ENCODE measurements around the gene DEPDC4. TPM values are rescaled to one million over a fixed set of nuclear protein-coding genes. Genes with fewer than 3 reads are reported as not detected.
A peak's percentile ranks its signal among the peaks of the same experiment; 100 is the strongest.

The DEPDC4 gene
- total and polyA plus RNA-seq, 2 experiments from 2014 or later, result 2.2 to 9.4 TPM

DNA sequence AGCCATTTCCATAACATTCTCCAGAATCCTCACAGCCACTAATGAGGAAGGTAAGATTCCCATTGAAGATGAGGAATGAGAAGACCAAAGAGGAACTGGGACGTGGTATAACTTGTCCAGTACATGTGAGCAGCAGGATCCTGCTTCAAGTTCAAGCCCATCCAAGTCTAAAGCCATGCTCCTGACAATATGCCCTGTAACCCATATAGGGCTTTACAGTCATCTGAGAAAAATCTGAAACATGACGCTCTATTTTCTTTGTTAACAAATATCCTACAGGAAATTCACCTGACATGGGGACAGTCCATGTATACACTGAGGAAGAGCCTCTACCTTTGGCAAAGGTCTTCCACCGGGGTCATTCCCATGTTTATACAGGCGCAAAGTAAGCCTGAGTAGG is 69.4 kb downstream of the DEPDC4 start:
- Histone ChIP-seq H3K4me1 (ENCODE audit: insufficient read depth) (peaks cover 18% of the 10 kb centered on the region), H3K27me3 (ENCODE audit: insufficient read depth) (no peaks in the 10 kb centered on the region), H3K4me3 (no peak overlapping the region), H3K27ac (ENCODE audit: low read depth) (no peak overlapping the region), H3K36me3 (ENCODE audit: insufficient read depth) (no peaks in the 10 kb centered on the region; the same call in 1 of the 2 replicates), H3K79me2 (replicated peaks; ENCODE audit: insufficient read depth) (peaks cover 21% of the 10 kb centered on the region), H2AFZ (no peak overlapping the region), H3K9me2 (ENCODE audit: insufficient read depth) (no peaks in the 10 kb centered on the region), H4K20me1 (replicated peaks; ENCODE audit: insufficient read depth) (no peaks in the 10 kb centered on the region; the same call in 1 of the 2 replicates), H3K4me2 (no peak overlapping the region), H3F3A (replicated peaks; ENCODE audit: low read depth) (peaks cover 11% of the 10 kb centered on the region)
- no peaks in the 10 kb centered on the region for H3K9me3 Mint-ChIP-seq
- ATAC-seq (no peak), DNase-seq (ENCODE audit: low spot score) (no peak)
- H3K36me3 Mint-ChIP-seq (ENCODE audit: low read depth), result peaks cover 15% of the 10 kb centered on the region
- TF ChIP-seq NANOG (IDR thresholded peaks at IDR 0.05; ENCODE audit: borderline replicate concordance), result no peak
- no peak overlapping the region for H3K4me3 Mint-ChIP-seq
- no peak overlapping the region for H3K27ac Mint-ChIP-seq
- H3K27me3 Mint-ChIP-seq (ENCODE audit: insufficient read depth, low read depth, poor library complexity), result peaks cover 8% of the 10 kb centered on the region
- peaks cover 12% of the 10 kb centered on the region for H3K4me1 Mint-ChIP-seq

DNA sequence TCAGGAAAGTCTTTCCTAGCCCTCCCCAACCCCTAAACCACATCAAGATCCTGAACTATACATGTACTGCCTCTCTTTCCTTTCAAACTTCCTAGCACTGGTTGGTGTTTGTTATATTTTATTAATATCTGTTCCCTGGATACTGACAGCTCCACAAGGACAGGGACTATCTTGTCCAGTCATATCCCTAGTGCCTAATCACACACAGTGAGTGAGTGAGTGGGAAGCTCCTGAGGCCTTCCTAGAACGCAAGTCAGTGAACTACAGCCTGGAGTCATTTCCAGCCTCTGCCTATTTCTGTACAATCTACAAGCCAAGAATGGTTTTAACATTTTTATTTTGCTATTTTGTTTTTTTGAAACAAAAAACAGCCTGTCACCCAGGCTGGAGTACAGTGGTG is 73.8 kb downstream of the DEPDC4 start:
- H3K4me3 Mint-ChIP-seq, result no peak overlapping the region
- peaks cover 3% of the 10 kb centered on the region; the same call in 1 of the 2 replicates for H4K20me1 ChIP-seq (replicated peaks; ENCODE audit: insufficient read depth)
- no peaks in the 10 kb centered on the region for H3K27me3 ChIP-seq (ENCODE audit: insufficient read depth)
- no peak for DNase-seq (ENCODE audit: low spot score)
- H3K79me2 ChIP-seq (replicated peaks; ENCODE audit: insufficient read depth), result peaks cover 4% of the 10 kb centered on the region; the same call in 1 of the 2 replicates
- H3K27me3 Mint-ChIP-seq (ENCODE audit: insufficient read depth, low read depth, poor library complexity), result no peaks in the 10 kb centered on the region
- H3K4me2 ChIP-seq, result no peak overlapping the region
- peaks cover 2% of the 10 kb centered on the region; the same call in 1 of the 3 replicates for H3K9me3 Mint-ChIP-seq
- H3K4me3 ChIP-seq, result no peak overlapping the region
- H3K4me1 ChIP-seq (ENCODE audit: insufficient read depth), result no peaks in the 10 kb centered on the region
- H3K27ac ChIP-seq (ENCODE audit: low read depth), result no peak overlapping the region
- H3F3A ChIP-seq (replicated peaks; ENCODE audit: low read depth), result peaks cover 3% of the 10 kb centered on the region; the same call in 1 of the 2 replicates
- peaks cover 6% of the 10 kb centered on the region; the same call in 1 of the 3 replicates for H3K4me1 Mint-ChIP-seq
- H3K36me3 ChIP-seq (ENCODE audit: insufficient read depth), result no peaks in the 10 kb centered on the region; the same call in 1 of the 2 replicates
- no peak for ATAC-seq
- H2AFZ ChIP-seq, result no peak overlapping the region
- peak overlapping the region; percentile 81; the same call in 1 of the 2 replicates for H3K27ac Mint-ChIP-seq
- peaks cover 39% of the 10 kb centered on the region for H3K36me3 Mint-ChIP-seq (ENCODE audit: low read depth)
- H3K9me2 ChIP-seq (ENCODE audit: insufficient read depth), result no peaks in the 10 kb centered on the region
- no peak for TF ChIP-seq ZNF114 (CRISPR knock-in tag; IDR thresholded peaks at IDR 0.05)
- TF ChIP-seq, protein P1, sequence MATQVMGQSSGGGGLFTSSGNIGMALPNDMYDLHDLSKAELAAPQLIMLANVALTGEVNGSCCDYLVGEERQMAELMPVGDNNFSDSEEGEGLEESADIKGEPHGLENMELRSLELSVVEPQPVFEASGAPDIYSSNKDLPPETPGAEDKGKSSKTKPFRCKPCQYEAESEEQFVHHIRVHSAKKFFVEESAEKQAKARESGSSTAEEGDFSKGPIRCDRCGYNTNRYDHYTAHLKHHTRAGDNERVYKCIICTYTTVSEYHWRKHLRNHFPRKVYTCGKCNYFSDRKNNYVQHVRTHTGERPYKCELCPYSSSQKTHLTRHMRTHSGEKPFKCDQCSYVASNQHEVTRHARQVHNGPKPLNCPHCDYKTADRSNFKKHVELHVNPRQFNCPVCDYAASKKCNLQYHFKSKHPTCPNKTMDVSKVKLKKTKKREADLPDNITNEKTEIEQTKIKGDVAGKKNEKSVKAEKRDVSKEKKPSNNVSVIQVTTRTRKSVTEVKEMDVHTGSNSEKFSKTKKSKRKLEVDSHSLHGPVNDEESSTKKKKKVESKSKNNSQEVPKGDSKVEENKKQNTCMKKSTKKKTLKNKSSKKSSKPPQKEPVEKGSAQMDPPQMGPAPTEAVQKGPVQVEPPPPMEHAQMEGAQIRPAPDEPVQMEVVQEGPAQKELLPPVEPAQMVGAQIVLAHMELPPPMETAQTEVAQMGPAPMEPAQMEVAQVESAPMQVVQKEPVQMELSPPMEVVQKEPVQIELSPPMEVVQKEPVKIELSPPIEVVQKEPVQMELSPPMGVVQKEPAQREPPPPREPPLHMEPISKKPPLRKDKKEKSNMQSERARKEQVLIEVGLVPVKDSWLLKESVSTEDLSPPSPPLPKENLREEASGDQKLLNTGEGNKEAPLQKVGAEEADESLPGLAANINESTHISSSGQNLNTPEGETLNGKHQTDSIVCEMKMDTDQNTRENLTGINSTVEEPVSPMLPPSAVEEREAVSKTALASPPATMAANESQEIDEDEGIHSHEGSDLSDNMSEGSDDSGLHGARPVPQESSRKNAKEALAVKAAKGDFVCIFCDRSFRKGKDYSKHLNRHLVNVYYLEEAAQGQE (IDR thresholded peaks at IDR 0.05; ENCODE audit: unreplicated experiment), result no peak
- TF ChIP-seq, protein P2, sequence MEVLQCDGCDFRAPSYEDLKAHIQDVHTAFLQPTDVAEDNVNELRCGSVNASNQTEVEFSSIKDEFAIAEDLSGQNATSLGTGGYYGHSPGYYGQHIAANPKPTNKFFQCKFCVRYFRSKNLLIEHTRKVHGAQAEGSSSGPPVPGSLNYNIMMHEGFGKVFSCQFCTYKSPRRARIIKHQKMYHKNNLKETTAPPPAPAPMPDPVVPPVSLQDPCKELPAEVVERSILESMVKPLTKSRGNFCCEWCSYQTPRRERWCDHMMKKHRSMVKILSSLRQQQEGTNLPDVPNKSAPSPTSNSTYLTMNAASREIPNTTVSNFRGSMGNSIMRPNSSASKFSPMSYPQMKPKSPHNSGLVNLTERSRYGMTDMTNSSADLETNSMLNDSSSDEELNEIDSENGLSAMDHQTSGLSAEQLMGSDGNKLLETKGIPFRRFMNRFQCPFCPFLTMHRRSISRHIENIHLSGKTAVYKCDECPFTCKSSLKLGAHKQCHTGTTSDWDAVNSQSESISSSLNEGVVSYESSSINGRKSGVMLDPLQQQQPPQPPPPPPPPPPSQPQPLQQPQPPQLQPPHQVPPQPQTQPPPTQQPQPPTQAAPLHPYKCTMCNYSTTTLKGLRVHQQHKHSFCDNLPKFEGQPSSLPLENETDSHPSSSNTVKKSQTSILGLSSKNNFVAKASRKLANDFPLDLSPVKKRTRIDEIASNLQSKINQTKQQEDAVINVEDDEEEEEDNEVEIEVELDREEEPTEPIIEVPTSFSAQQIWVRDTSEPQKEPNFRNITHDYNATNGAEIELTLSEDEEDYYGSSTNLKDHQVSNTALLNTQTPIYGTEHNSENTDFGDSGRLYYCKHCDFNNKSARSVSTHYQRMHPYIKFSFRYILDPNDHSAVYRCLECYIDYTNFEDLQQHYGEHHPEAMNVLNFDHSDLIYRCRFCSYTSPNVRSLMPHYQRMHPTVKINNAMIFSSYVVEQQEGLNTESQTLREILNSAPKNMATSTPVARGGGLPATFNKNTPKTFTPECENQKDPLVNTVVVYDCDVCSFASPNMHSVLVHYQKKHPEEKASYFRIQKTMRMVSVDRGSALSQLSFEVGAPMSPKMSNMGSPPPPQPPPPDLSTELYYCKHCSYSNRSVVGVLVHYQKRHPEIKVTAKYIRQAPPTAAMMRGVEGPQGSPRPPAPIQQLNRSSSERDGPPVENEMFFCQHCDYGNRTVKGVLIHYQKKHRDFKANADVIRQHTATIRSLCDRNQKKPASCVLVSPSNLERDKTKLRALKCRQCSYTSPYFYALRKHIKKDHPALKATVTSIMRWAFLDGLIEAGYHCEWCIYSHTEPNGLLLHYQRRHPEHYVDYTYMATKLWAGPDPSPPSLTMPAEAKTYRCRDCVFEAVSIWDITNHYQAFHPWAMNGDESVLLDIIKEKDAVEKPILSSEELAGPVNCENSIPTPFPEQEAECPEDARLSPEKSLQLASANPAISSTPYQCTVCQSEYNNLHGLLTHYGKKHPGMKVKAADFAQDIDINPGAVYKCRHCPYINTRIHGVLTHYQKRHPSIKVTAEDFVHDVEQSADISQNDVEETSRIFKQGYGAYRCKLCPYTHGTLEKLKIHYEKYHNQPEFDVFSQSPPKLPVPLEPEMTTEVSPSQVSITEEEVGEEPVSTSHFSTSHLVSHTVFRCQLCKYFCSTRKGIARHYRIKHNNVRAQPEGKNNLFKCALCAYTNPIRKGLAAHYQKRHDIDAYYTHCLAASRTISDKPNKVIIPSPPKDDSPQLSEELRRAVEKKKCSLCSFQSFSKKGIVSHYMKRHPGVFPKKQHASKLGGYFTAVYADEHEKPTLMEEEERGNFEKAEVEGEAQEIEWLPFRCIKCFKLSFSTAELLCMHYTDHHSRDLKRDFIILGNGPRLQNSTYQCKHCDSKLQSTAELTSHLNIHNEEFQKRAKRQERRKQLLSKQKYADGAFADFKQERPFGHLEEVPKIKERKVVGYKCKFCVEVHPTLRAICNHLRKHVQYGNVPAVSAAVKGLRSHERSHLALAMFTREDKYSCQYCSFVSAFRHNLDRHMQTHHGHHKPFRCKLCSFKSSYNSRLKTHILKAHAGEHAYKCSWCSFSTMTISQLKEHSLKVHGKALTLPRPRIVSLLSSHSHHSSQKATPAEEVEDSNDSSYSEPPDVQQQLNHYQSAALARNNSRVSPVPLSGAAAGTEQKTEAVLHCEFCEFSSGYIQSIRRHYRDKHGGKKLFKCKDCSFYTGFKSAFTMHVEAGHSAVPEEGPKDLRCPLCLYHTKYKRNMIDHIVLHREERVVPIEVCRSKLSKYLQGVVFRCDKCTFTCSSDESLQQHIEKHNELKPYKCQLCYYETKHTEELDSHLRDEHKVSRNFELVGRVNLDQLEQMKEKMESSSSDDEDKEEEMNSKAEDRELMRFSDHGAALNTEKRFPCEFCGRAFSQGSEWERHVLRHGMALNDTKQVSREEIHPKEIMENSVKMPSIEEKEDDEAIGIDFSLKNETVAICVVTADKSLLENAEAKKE (CRISPR knock-in tag; IDR thresholded peaks at IDR 0.05), result no peak
- TF ChIP-seq, protein P3, sequence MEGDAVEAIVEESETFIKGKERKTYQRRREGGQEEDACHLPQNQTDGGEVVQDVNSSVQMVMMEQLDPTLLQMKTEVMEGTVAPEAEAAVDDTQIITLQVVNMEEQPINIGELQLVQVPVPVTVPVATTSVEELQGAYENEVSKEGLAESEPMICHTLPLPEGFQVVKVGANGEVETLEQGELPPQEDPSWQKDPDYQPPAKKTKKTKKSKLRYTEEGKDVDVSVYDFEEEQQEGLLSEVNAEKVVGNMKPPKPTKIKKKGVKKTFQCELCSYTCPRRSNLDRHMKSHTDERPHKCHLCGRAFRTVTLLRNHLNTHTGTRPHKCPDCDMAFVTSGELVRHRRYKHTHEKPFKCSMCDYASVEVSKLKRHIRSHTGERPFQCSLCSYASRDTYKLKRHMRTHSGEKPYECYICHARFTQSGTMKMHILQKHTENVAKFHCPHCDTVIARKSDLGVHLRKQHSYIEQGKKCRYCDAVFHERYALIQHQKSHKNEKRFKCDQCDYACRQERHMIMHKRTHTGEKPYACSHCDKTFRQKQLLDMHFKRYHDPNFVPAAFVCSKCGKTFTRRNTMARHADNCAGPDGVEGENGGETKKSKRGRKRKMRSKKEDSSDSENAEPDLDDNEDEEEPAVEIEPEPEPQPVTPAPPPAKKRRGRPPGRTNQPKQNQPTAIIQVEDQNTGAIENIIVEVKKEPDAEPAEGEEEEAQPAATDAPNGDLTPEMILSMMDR (conservative IDR thresholded peaks at IDR 0.05; ENCODE audit: low read depth in 2 of 2), result no peak
- TF ChIP-seq EZH2 (IDR thresholded peaks at IDR 0.05; ENCODE audit: low read depth, unreplicated experiment), result no peak
- no peak for TF ChIP-seq CREB1 (CRISPR knock-in tag; IDR thresholded peaks at IDR 0.05; ENCODE audit: low read depth)
- TF ChIP-seq JUNB (IDR thresholded peaks at IDR 0.05; ENCODE audit: unreplicated experiment), result no peak
- TF ChIP-seq, protein P4, sequence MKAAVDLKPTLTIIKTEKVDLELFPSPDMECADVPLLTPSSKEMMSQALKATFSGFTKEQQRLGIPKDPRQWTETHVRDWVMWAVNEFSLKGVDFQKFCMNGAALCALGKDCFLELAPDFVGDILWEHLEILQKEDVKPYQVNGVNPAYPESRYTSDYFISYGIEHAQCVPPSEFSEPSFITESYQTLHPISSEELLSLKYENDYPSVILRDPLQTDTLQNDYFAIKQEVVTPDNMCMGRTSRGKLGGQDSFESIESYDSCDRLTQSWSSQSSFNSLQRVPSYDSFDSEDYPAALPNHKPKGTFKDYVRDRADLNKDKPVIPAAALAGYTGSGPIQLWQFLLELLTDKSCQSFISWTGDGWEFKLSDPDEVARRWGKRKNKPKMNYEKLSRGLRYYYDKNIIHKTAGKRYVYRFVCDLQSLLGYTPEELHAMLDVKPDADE (IDR thresholded peaks at IDR 0.05), result no peak
